H1 (cell line): ENCODE measurements around the gene AOAH. TPM values are rescaled to one million over a fixed set of nuclear protein-coding genes. Genes with fewer than 3 reads are reported as not detected.

Source experiments
- CTCF ChIA-PET: fragments of 300-600 bp; sonication (Branson Sonifier 250); formaldehyde crosslinking; loops from one replicate; lab custom pipeline; 2021; ENCODE audit not compliant: partially characterized antibody; lab: Charles Lee
- POLR2A ChIA-PET: fragments of 300-600 bp; sonication (Branson Sonifier 250); formaldehyde crosslinking; loops from one replicate; lab custom pipeline; 2021; ENCODE audit warnings: inconsistent platforms; ENCODE audit not compliant: partially characterized antibody; lab: Charles Lee
- DNase-seq, 2 experiments: peaks; one replicate each; pipeline versions ENCODE4 v3.0.0 to v3.0.0-alpha.2; 2010 to 2022; ENCODE audit warnings: low spot score in 2 of 2, low read depth in 1 of 2, mixed read lengths in 1 of 2
- FAIRE-seq: peaks from 2 replicates; lab custom pipeline; 2011; peaks lifted over from hg19 to GRCh38; lab: Jason Lieb, UNC
- H2AFZ ChIP-seq: 2 replicates; pipeline ENCODE4 v1.8.1; 2012; ENCODE audit warnings: low read length, inconsistent platforms
- H2AK5ac ChIP-seq: 2 replicates; pipeline ENCODE4 v1.6.1; 2013; ENCODE audit warnings: low read depth, low read length
- H2BK120ac ChIP-seq: replicated peaks from 2 replicates; pipeline ENCODE3; 2013; ENCODE audit warnings: low read depth, low read length, inconsistent platforms
- H2BK12ac ChIP-seq: 2 replicates; pipeline ENCODE4 v1.6.1; 2013; ENCODE audit warnings: low read depth, low read length
- H2BK15ac ChIP-seq: 2 replicates; pipeline ENCODE4 v1.6.1; 2013; ENCODE audit warnings: low read length
- H2BK20ac ChIP-seq: 2 replicates; pipeline ENCODE4 v1.6.1; 2013; ENCODE audit warnings: low read length
- H2BK5ac ChIP-seq: 2 replicates; pipeline ENCODE4 v1.6.1; 2013; ENCODE audit warnings: low read depth, low read length
- H3K14ac ChIP-seq: 2 replicates; pipeline ENCODE4 v1.6.1; 2013; ENCODE audit warnings: inconsistent platforms; ENCODE audit not compliant: insufficient read length
- H3K18ac ChIP-seq: 2 replicates; pipeline ENCODE4 v1.6.1; 2013; ENCODE audit warnings: low read length; ENCODE audit errors: extremely low read depth
- H3K23ac ChIP-seq: 2 replicates; pipeline ENCODE4 v1.6.1; 2013; ENCODE audit warnings: inconsistent platforms; ENCODE audit not compliant: insufficient read length
- H3K23me2 ChIP-seq: 2 replicates; pipeline ENCODE4 v1.6.1; 2013; ENCODE audit warnings: low read depth, low read length
- H3K27ac ChIP-seq: 2 replicates; pipeline ENCODE4 v1.6.1; 2011; ENCODE audit warnings: low read depth, low read length, inconsistent platforms
- H3K27me3 ChIP-seq, 4 experiments: replicated peaks in 1 of 4; 1 replicate in 1 of 4; 2 replicates in 3 of 4; pipeline versions ENCODE4 v1.6.1 to v1.8.1; 2011 to 2013; ENCODE audit warnings: low read length in 3 of 4, mild to moderate bottlenecking in 3 of 4, inconsistent platforms in 2 of 4, mixed read lengths in 2 of 4, moderate library complexity in 1 of 4; ENCODE audit not compliant: control insufficient read depth in 3 of 4, insufficient read depth in 3 of 4; ENCODE audit errors: extremely low read depth in 1 of 4
- H3K36me3 ChIP-seq, 4 experiments: 2 replicates each; pipeline versions ENCODE4 v1.6.1 to v1.8.1; 2011 to 2013; ENCODE audit warnings: mild to moderate bottlenecking in 4 of 4, low read length in 3 of 4, moderate library complexity in 2 of 4, control low read depth in 1 of 4, inconsistent platforms in 1 of 4; ENCODE audit not compliant: insufficient read depth in 4 of 4, control insufficient read depth in 2 of 4
- H3K4ac ChIP-seq: replicated peaks from 2 replicates; pipeline ENCODE3; 2013; ENCODE audit warnings: low read length, low read depth, mixed read lengths, inconsistent platforms; ENCODE audit not compliant: insufficient read length
- H3K4me1 ChIP-seq, 4 experiments: replicated peaks in 1 of 4; 1 replicate in 1 of 4; 2 replicates in 3 of 4; pipeline versions ENCODE4 v1.6.1 to v1.8.1; 2011 to 2013; ENCODE audit warnings: low read length in 3 of 4, inconsistent platforms in 2 of 4, mixed read lengths in 1 of 4; ENCODE audit not compliant: insufficient read depth in 4 of 4, control insufficient read depth in 3 of 4
- H3K4me2 ChIP-seq, 2 experiments: 2 replicates each; pipeline versions ENCODE4 v1.6.1 to v1.8.1; 2011 to 2013; ENCODE audit warnings: low read depth in 2 of 2, low read length in 2 of 2, control low read depth in 1 of 2, inconsistent platforms in 1 of 2, mild to moderate bottlenecking in 1 of 2; ENCODE audit not compliant: insufficient read depth in 1 of 2
- H3K4me3 ChIP-seq, 4 experiments: fragments of 200-600, 300-600 bp in 1 of 4; sonication (generic), shearing (Covaris generic), sonication (Bioruptor Twin) in 1 of 4; 2 replicates each; pipeline versions ENCODE4 v1.5.1 to v1.8.1; 2011 to 2016; ENCODE audit warnings: low read length in 4 of 4, low read depth in 3 of 4, control low read depth in 2 of 4, inconsistent platforms in 2 of 4, mild to moderate bottlenecking in 2 of 4, mixed read lengths in 1 of 4, moderate library complexity in 1 of 4; ENCODE audit not compliant: insufficient read depth in 2 of 4; ENCODE audit errors: extremely low read depth in 1 of 4
- H3K56ac ChIP-seq: replicated peaks from 2 replicates; pipeline ENCODE3; 2013; ENCODE audit warnings: low read depth, mild to moderate bottlenecking, mixed read lengths, low read length, inconsistent platforms; ENCODE audit not compliant: insufficient read length
- H3K79me1 ChIP-seq: 2 replicates; pipeline ENCODE4 v1.6.1; 2013; ENCODE audit warnings: low read depth, low read length, control low read depth
- H3K79me2 ChIP-seq, 2 experiments: 2 replicates each; pipeline versions ENCODE4 v1.6.1 to v1.8.1; 2012 to 2013; ENCODE audit warnings: low read length in 2 of 2, mild to moderate bottlenecking in 2 of 2, inconsistent platforms in 1 of 2; ENCODE audit not compliant: insufficient read depth in 2 of 2, control insufficient read depth in 1 of 2
- H3K9ac ChIP-seq, 4 experiments: replicated peaks in 1 of 4; 1 replicate in 1 of 4; 2 replicates in 3 of 4; pipeline versions ENCODE4 v1.6.1 to v1.8.1; 2011 to 2013; ENCODE audit warnings: low read depth in 3 of 4, low read length in 3 of 4, control low read depth in 2 of 4, mild to moderate bottlenecking in 2 of 4, moderate library complexity in 2 of 4, inconsistent platforms in 1 of 4; ENCODE audit errors: extremely low read depth in 1 of 4
- H3K9me3 ChIP-seq, 2 experiments: 2 replicates each; pipeline versions ENCODE4 v1.6.1 to v1.8.1; 2012 to 2013; ENCODE audit warnings: mild to moderate bottlenecking in 2 of 2, moderate library complexity in 2 of 2, control low read depth in 1 of 2, inconsistent platforms in 1 of 2, low read depth in 1 of 2, low read length in 1 of 2, mixed read lengths in 1 of 2; ENCODE audit not compliant: insufficient read depth in 2 of 2
- H4K20me1 ChIP-seq, 2 experiments: replicated peaks in 1 of 2; 2 replicates each; pipeline versions ENCODE3 to v1.8.1; 2011 to 2013; ENCODE audit warnings: inconsistent platforms in 2 of 2, low read length in 2 of 2, mild to moderate bottlenecking in 1 of 2; ENCODE audit not compliant: insufficient read depth in 2 of 2, control insufficient read depth in 1 of 2
- H4K5ac ChIP-seq: 2 replicates; pipeline ENCODE4 v1.6.1; 2013; ENCODE audit warnings: low read length, low read depth, mixed read lengths, inconsistent platforms; ENCODE audit not compliant: insufficient read length
- H4K8ac ChIP-seq: 2 replicates; pipeline ENCODE4 v1.8.0; 2013; ENCODE audit warnings: mild to moderate bottlenecking, moderate library complexity, low read length, inconsistent platforms; ENCODE audit not compliant: insufficient read depth; ENCODE audit errors: extremely low read depth
- H4K91ac ChIP-seq: replicated peaks from 2 replicates; pipeline ENCODE3; 2013; ENCODE audit warnings: low read length, mixed read lengths, inconsistent platforms; ENCODE audit not compliant: insufficient read length
- EGR1 ChIP-seq: IDR thresholded peaks from 2 replicates; pipeline ENCODE4 v1.6.1; 2011; ENCODE audit warnings: low read depth, low read length, borderline replicate concordance
- HDAC2 ChIP-seq, 2 experiments: fragments of 300-600 bp in 1 of 2; sonication (generic) in 1 of 2; IDR thresholded peaks; 2 replicates each; pipeline ENCODE4 v1.6.1; 2011 to 2012; ENCODE audit warnings: low read depth in 2 of 2, low read length in 2 of 2, mild to moderate bottlenecking in 2 of 2, moderate library complexity in 2 of 2, borderline replicate concordance in 1 of 2, inconsistent platforms in 1 of 2
- SIX5 ChIP-seq: IDR thresholded peaks from 2 replicates; pipeline ENCODE4 v1.6.1; 2011; ENCODE audit warnings: mild to moderate bottlenecking, low read depth, low read length
- TAF1 ChIP-seq: IDR thresholded peaks from 2 replicates; pipeline ENCODE4 v1.6.1; 2011; ENCODE audit warnings: mild to moderate bottlenecking, low read depth, low read length
- TEAD4 ChIP-seq: IDR thresholded peaks from 2 replicates; pipeline ENCODE4 v1.6.1; 2012; ENCODE audit warnings: low read depth, low read length, inconsistent platforms, mixed read lengths
- WGBS, 2 experiments: shearing (Covaris generic) in 1 of 2; methylation state at CpG; one replicate each; pipeline versions ENCODE4 v1.1.6 to v1.1.7; 2013 to 2015; ENCODE audit warnings: low lambda C conversion rate in 2 of 2, mixed read lengths in 2 of 2, inconsistent platforms in 1 of 2, low coverage in 1 of 2, missing lambda C conversion rate in 1 of 2; ENCODE audit not compliant: insufficient replicate concordance in 2 of 2, insufficient coverage in 1 of 2, insufficient read length in 1 of 2; ENCODE audit errors: extremely low coverage in 1 of 2, missing lambda C conversion rate in 1 of 2; 5-methylcytosine and 5-hydroxymethylcytosine counted together
- polyA plus RNA-seq, 7 experiments: library from polyadenylated mRNA; depleted of rRNA in 3 of 7; stranded (reverse) in 5 of 7; unstranded in 2 of 7; fragments of >200 nt in 5 of 7; fragments of 200-250 nt in 2 of 7; gene quantifications; 1 replicate in 5 of 7; 2 replicates in 1 of 7; 4 replicates in 1 of 7; pipeline versions ENCODE4 v1.2.1 to v1.2.3, GENCODE V29; 2011 to 2013; ENCODE audit warnings: missing spikeins in 2 of 7, mixed read lengths in 2 of 7
- total RNA-seq: library from RNA; stranded (reverse); fragmentation: NEBNext Ultra II Directional; extraction: Animal tissue kit (Norgen Biotek cat#: 25700); gene quantifications from 2 replicates; pipeline ENCODE4 v1.2.1, GENCODE V29; 2021

Gene AOAH
- total and polyA plus RNA-seq, 2 of the 8 experiments (the other 6 are each of a cell fraction or from before 2014, with no cell fraction given), result 0.08 TPM; not detected in 1

DNA sequence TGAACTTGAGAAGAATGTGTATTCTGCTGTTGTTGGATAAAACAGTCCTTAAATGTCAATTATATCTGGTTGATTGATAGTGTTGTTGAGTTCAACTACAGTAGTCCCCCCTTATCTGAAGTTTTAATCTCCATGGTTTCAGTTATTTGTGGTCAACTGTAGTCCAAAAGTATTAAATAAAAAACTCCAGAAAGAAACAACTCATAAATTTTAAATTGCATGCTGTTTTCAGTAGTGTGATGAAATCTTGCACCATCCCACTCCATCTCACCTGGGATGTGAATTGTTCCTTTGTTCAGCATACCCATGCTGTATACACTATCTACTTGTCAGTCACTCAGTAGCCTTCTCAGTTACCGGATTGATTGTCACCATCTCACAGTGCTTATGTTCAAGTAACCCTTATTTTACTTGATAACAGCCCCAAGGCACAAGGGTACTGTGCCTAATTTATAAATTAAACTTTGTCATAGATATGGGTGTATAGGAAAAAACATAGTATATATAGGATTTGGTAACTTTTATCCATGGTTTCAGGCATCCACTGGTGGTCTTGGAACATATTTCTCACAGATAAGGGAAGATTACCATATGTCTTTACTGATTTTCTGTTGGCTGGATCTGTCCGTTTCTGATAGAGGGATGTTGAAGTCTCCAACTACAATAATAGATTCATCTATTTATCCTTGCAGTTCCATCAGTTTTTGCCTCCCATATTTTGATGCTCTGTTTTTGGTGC lies 57.1 kb downstream of the AOAH start:
- peaks cover 0 to 3% (median under 1%) of the 10 kb centered on the region in 4 experiments; a peak in 2 of 7 replicates for H3K4me1 ChIP-seq
- H3K9ac ChIP-seq, result no peak overlapping the region
- H3K4me2 ChIP-seq, result no peak overlapping the region
- H2AK5ac ChIP-seq, result no peak overlapping the region
- no peaks in the 10 kb centered on the region for H3K9me3 ChIP-seq
- no peak overlapping the region for H4K91ac ChIP-seq
- H4K20me1 ChIP-seq, result no peaks in the 10 kb centered on the region
- H3K27ac ChIP-seq, result no peak overlapping the region
- H2BK15ac ChIP-seq, result no peak overlapping the region
- no peak overlapping the region for H2BK5ac ChIP-seq
- H3K56ac ChIP-seq, result no peak overlapping the region
- H3K79me2 ChIP-seq, result no peaks in the 10 kb centered on the region
- H3K27me3 ChIP-seq, result no peaks in the 10 kb centered on the region; a peak in 1 of 7 replicates
- no peaks in the 10 kb centered on the region for H3K36me3 ChIP-seq
- FAIRE-seq (no peak), DNase-seq (no peak)
- no peak overlapping the region for H3K4me3 ChIP-seq
- H2BK12ac ChIP-seq, result no peak overlapping the region
- H3K23ac ChIP-seq, result no peak overlapping the region
- no peak overlapping the region for H3K18ac ChIP-seq
- ChIA-PET POLR2A (no interaction called here), CTCF (no interaction called here)
- H2AFZ ChIP-seq, result no peak overlapping the region
- no peak overlapping the region for H2BK20ac ChIP-seq
- H3K23me2 ChIP-seq, result no peaks in the 10 kb centered on the region; the same call in 1 of the 2 replicates
- no peaks in the 10 kb centered on the region for H3K79me1 ChIP-seq
- H4K5ac ChIP-seq, result no peak overlapping the region
- no peak overlapping the region for H4K8ac ChIP-seq
- no peak overlapping the region for H3K4ac ChIP-seq
- H3K14ac ChIP-seq, result no peak overlapping the region
- WGBS, 2 experiments, result 85% methylated on average over 2 of the region's 2 CpGs; no CpG with 5 or more reads in 1 of the 2 experiments
- no peak overlapping the region for H2BK120ac ChIP-seq
- TF ChIP-seq SIX5, result no peak
- TF ChIP-seq HDAC2 (IDR thresholded peaks at IDR 0.05; ENCODE audit: borderline replicate concordance in 1 of 2, low read depth in 2 of 2, low read length in 2 of 2), result no peak
- TF ChIP-seq EGR1, result no peak
- no peak for TF ChIP-seq TAF1
- TF ChIP-seq TEAD4, result no peak
